ENCODE results near the gene POLR1D. TPM values are rescaled to one million over a fixed set of nuclear protein-coding genes. Genes with fewer than 3 reads are reported as not detected.
A peak's percentile ranks its signal among the peaks of the same experiment; 100 is the strongest.

The POLR1D gene
- total RNA-seq, 1 donor from 2014 or later: 75.2 TPM

- peaks cover 45% of the 10 kb centered on the region for H3K4me1 Mint-ChIP-seq (ENCODE audit: low read depth)
- H3K36me3 Mint-ChIP-seq (ENCODE audit: low read depth): peaks cover 3% of the 10 kb centered on the region
- H3K4me3 Mint-ChIP-seq (ENCODE audit: unreplicated experiment): peak overlapping the region; percentile 90
- H3K9me3 Mint-ChIP-seq (ENCODE audit: low read depth): no peaks in the 10 kb centered on the region
- TF ChIP-seq CTCF (IDR thresholded peaks at IDR 0.05): no peak
- no peaks in the 10 kb centered on the region for H3K27me3 Mint-ChIP-seq (ENCODE audit: low read depth)
- peak overlapping the region; percentile 95 for H3K27ac Mint-ChIP-seq (ENCODE audit: unreplicated experiment)
- no peak for DNase-seq (ENCODE audit: low spot score)
Measured at GRCh38 chr13:27621116-27621365, 651 bp upstream of the POLR1D start.

GRCh38 chr13:27622102-27622820 is 569 bp downstream of the POLR1D start:
- peak; percentile 75 for TF ChIP-seq CTCF (IDR thresholded peaks at IDR 0.05)
- Mint-ChIP-seq H3K27ac (ENCODE audit: unreplicated experiment) (peak overlapping the region; percentile 78), H3K4me1 (ENCODE audit: low read depth) (peaks cover 45% of the 10 kb centered on the region), H3K9me3 (ENCODE audit: low read depth) (no peaks in the 10 kb centered on the region), H3K27me3 (ENCODE audit: low read depth) (no peaks in the 10 kb centered on the region), H3K36me3 (ENCODE audit: low read depth) (peaks cover 3% of the 10 kb centered on the region), H3K4me3 (ENCODE audit: unreplicated experiment) (peak overlapping the region; percentile 77)
- no peak for DNase-seq (ENCODE audit: low spot score)

- no peak for TF ChIP-seq CTCF (IDR thresholded peaks at IDR 0.05)
- DNase-seq (ENCODE audit: low spot score): no peak
- Mint-ChIP-seq H3K9me3 (ENCODE audit: low read depth) (no peaks in the 10 kb centered on the region), H3K4me3 (ENCODE audit: unreplicated experiment) (peak overlapping the region; percentile 77), H3K4me1 (ENCODE audit: low read depth) (peaks cover 41% of the 10 kb centered on the region), H3K27me3 (ENCODE audit: low read depth) (no peaks in the 10 kb centered on the region), H3K36me3 (ENCODE audit: low read depth) (peaks cover 3% of the 10 kb centered on the region), H3K27ac (ENCODE audit: unreplicated experiment) (no peak overlapping the region)
Measured at GRCh38 chr13:27622881-27623280, 1.2 kb downstream of the POLR1D start.

GRCh38 chr13:27624071-27624470 is 2.4 kb downstream of the POLR1D start:
- no peak for DNase-seq (ENCODE audit: low spot score)
- Mint-ChIP-seq H3K4me1 (ENCODE audit: low read depth) (peaks cover 29% of the 10 kb centered on the region), H3K27ac (ENCODE audit: unreplicated experiment) (no peak overlapping the region), H3K27me3 (ENCODE audit: low read depth) (no peaks in the 10 kb centered on the region), H3K36me3 (ENCODE audit: low read depth) (peaks cover 4% of the 10 kb centered on the region), H3K4me3 (ENCODE audit: unreplicated experiment) (no peak overlapping the region), H3K9me3 (ENCODE audit: low read depth) (no peaks in the 10 kb centered on the region)
- TF ChIP-seq CTCF (IDR thresholded peaks at IDR 0.05): no peak

GRCh38 chr13:27625839-27626238 is 4.1 kb downstream of the POLR1D start:
- H3K9me3 Mint-ChIP-seq (ENCODE audit: low read depth): no peaks in the 10 kb centered on the region
- DNase-seq (ENCODE audit: low spot score): no peak
- no peaks in the 10 kb centered on the region for H3K27me3 Mint-ChIP-seq (ENCODE audit: low read depth)
- H3K36me3 Mint-ChIP-seq (ENCODE audit: low read depth): peaks cover 5% of the 10 kb centered on the region
- H3K4me1 Mint-ChIP-seq (ENCODE audit: low read depth): peaks cover 24% of the 10 kb centered on the region
- H3K4me3 Mint-ChIP-seq (ENCODE audit: unreplicated experiment): no peak overlapping the region
- no peak for TF ChIP-seq CTCF (IDR thresholded peaks at IDR 0.05)
- H3K27ac Mint-ChIP-seq (ENCODE audit: unreplicated experiment): no peak overlapping the region
